Fibroblast of skin of left biceps (primary cell): ENCODE data around the gene NDUFS3.

Source experiments
- DNase-seq, 2 experiments: peaks; one replicate each; pipeline ENCODE4 v3.0.0-alpha.2; 2013; ENCODE audit warnings: low read depth in 2 of 2

NDUFS3 gene

DNA sequence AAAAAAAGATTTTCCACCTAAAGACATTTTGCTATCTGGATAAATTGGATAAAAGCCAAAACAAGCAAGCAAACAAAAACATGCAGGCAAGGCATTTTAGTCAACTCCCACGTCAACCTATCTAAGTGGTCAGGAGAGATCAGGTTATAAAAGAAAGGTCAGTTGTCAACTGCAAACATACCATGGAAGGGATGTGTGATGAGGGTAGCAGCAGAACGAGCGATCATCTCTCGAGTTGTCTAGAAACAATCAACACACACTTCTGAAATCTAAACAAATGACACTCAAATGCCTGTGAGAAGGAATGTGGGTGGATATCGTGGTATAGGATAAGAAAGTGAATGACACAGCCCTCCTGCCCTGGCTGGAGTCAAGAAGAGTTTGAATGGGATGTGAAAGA is 52.6 kb downstream of the NDUFS3 start:
- no peak for DNase-seq
